MCF 10A (cell line): ENCODE measurements around the gene OR13C8. TPM values are rescaled to one million over a fixed set of nuclear protein-coding genes. Genes with fewer than 3 reads are reported as not detected.

Source experiments
- BruUV-seq: library from RNA; stranded (reverse); fragments of 400-500 nt; replicated peaks from 2 replicates; lab custom pipeline; 2021; lab: Mats Ljungman, UMichigan
- CTCF ChIA-PET: fragments of 300-600 bp; sonication (Branson Sonifier 250); formaldehyde crosslinking; extraction: SDS; loops from one replicate; lab custom pipeline; 2021; ENCODE audit warnings: antibody characterized with exemption, inconsistent platforms; lab: Yijun Ruan, JAX
- POLR2A ChIA-PET: fragments of 300-600, 350-650 bp; sonication (Branson Sonifier 250); formaldehyde crosslinking; extraction: SDS; loops from one replicate; lab custom pipeline; 2020; ENCODE audit warnings: antibody characterized with exemption, inconsistent platforms; lab: Yijun Ruan, JAX
- DNase-seq: peaks from one replicate; pipeline ENCODE4 v3.0.0-alpha.2; 2018; ENCODE audit not compliant: unreplicated experiment
- H3K27ac Mint-ChIP-seq: one replicate; pipeline ENCODE4 v1.8.0; 2022; ENCODE audit warnings: mild to moderate bottlenecking, low read depth, mixed read lengths; ENCODE audit not compliant: unreplicated experiment
- H3K27me3 Mint-ChIP-seq: one replicate; pipeline ENCODE4 v1.8.0; 2022; ENCODE audit warnings: mixed read lengths; ENCODE audit not compliant: insufficient read depth, unreplicated experiment
- H3K36me3 Mint-ChIP-seq: one replicate; pipeline ENCODE4 v1.8.0; 2022; ENCODE audit warnings: mild to moderate bottlenecking, moderate library complexity, mixed read lengths; ENCODE audit not compliant: insufficient read depth, unreplicated experiment
- H3K4me1 Mint-ChIP-seq: one replicate; pipeline ENCODE4 v1.8.0; 2022; ENCODE audit warnings: mixed read lengths; ENCODE audit not compliant: insufficient read depth, unreplicated experiment
- H3K4me3 Mint-ChIP-seq: one replicate; pipeline ENCODE4 v1.8.0; 2022; ENCODE audit warnings: mild to moderate bottlenecking, moderate library complexity, mixed read lengths; ENCODE audit not compliant: unreplicated experiment
- H3K9me3 Mint-ChIP-seq: one replicate; pipeline ENCODE4 v1.8.0; 2022; ENCODE audit warnings: mixed read lengths; ENCODE audit not compliant: unreplicated experiment
- CTCF ChIP-seq: fragments of 200-600 bp; IDR thresholded peaks from one replicate; pipeline ENCODE4 v1.8.0; 2022; ENCODE audit warnings: antibody characterized with exemption, mild to moderate bottlenecking; ENCODE audit not compliant: unreplicated experiment
- intact Hi-C: fragments of 100-400 bp; cut with micrococcal nuclease; formaldehyde crosslinking; loops from 2 replicates; pipeline ENCODE4 v1.14.1; 2022
- total RNA-seq: library from RNA; stranded (reverse); gene quantifications from 2 replicates; pipeline ENCODE4 v1.2.3, GENCODE V29; 2022

The OR13C8 gene
- total RNA-seq, 1 experiment from 2014 or later = not detected

GRCh38 chr9:104611213-104611612, 42.2 kb downstream of the OR13C8 start:
- no peak for TF ChIP-seq CTCF
- CTCF ChIA-PET = no interaction called here
- no TSS peak for BruUV-seq
- POLR2A ChIA-PET = no interaction called here
- intact Hi-C loops = no loop called here
- Mint-ChIP-seq H3K27ac (no peak overlapping the region), H3K4me3 (no peak overlapping the region), H3K4me1 (no peaks in the 10 kb centered on the region), H3K9me3 (no peaks in the 10 kb centered on the region), H3K36me3 (no peaks in the 10 kb centered on the region), H3K27me3 (no peaks in the 10 kb centered on the region)
- DNase-seq = no peak

GRCh38 chr9:104617418-104617817, 48.5 kb downstream of the OR13C8 start:
- no peak for DNase-seq
- ChIA-PET CTCF (no interaction called here), POLR2A (no interaction called here)
- no peaks in the 10 kb centered on the region for H3K4me1 Mint-ChIP-seq
- H3K27me3 Mint-ChIP-seq = no peaks in the 10 kb centered on the region
- intact Hi-C loops = no loop called here
- H3K36me3 Mint-ChIP-seq = no peaks in the 10 kb centered on the region
- H3K9me3 Mint-ChIP-seq = no peaks in the 10 kb centered on the region
- H3K27ac Mint-ChIP-seq = no peak overlapping the region
- no peak for TF ChIP-seq CTCF
- H3K4me3 Mint-ChIP-seq = no peak overlapping the region
- BruUV-seq = no TSS peak

GRCh38 chr9:104618104-104618503, 49.1 kb downstream of the OR13C8 start, which contains the start of gene OR13C9:
TSS of gene OR13C9 (minus strand) at chr9:104618204. CDS start at chr9:104618204, 0 bp downstream.
- intact Hi-C loops = no loop called here
- ChIA-PET POLR2A (no interaction called here), CTCF (no interaction called here)
- no peaks in the 10 kb centered on the region for H3K27me3 Mint-ChIP-seq
- H3K36me3 Mint-ChIP-seq = no peaks in the 10 kb centered on the region
- H3K9me3 Mint-ChIP-seq = no peaks in the 10 kb centered on the region
- TF ChIP-seq CTCF = no peak
- no TSS peak for BruUV-seq
- H3K4me1 Mint-ChIP-seq = no peaks in the 10 kb centered on the region
- no peak for DNase-seq
- H3K4me3 Mint-ChIP-seq = no peak within 1 kb of the TSS
- H3K27ac Mint-ChIP-seq = no peak within 1 kb of the TSS

Other genes starting within 250 kb of the OR13C8 start
- not detected in 2 replicates for gene OR13F1, start 64.9 kb upstream of the OR13C8 start, total RNA-seq
- gene OR13C4, start 42.0 kb upstream of the OR13C8 start, total RNA-seq = not detected in 2 replicates
- gene OR13C3, start 32.3 kb upstream of the OR13C8 start, total RNA-seq = not detected in 2 replicates
- not detected in 2 replicates for gene OR13C5, start 30.2 kb downstream of the OR13C8 start, total RNA-seq
- not detected in 2 replicates for gene OR13C2, start 36.5 kb downstream of the OR13C8 start, total RNA-seq
- not detected in 2 replicates for gene OR13C9, start 49.0 kb downstream of the OR13C8 start, total RNA-seq
- gene OR13D1, start 125.3 kb downstream of the OR13C8 start, total RNA-seq = not detected in 2 replicates
- 15.4 and 15.5 TPM in 2 replicates for gene NIPSNAP3A, start 178.5 kb downstream of the OR13C8 start, total RNA-seq
- gene NIPSNAP3B, start 195.0 kb downstream of the OR13C8 start, total RNA-seq = 0.49 TPM in 1 of 2 replicates, not detected in the other